ENCODE data around the gene FAM107B.

DNA sequence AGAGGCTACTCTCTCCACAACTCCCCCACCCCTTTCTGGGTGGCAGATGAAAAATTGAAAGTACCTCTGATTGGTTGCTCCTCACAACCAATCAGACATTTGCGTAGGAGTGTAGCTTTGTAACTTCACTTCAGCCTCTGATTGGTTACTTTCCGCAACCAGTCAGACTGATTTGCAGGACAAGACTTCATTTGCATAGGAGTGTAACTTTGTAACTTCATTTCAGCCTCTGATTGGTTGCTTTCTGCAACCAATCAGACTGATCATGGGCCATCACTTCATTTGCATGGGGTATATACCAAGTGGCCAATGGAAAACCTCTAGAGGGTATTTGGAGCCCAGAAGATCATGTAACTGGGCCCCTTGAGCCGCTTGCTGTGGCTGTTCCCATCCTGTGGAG is 37.6 kb upstream of the FAM107B start:
- no peak for TF ChIP-seq EZH2 (IDR thresholded peaks at IDR 0.05; ENCODE audit: low read depth)
- TF ChIP-seq, protein P1, sequence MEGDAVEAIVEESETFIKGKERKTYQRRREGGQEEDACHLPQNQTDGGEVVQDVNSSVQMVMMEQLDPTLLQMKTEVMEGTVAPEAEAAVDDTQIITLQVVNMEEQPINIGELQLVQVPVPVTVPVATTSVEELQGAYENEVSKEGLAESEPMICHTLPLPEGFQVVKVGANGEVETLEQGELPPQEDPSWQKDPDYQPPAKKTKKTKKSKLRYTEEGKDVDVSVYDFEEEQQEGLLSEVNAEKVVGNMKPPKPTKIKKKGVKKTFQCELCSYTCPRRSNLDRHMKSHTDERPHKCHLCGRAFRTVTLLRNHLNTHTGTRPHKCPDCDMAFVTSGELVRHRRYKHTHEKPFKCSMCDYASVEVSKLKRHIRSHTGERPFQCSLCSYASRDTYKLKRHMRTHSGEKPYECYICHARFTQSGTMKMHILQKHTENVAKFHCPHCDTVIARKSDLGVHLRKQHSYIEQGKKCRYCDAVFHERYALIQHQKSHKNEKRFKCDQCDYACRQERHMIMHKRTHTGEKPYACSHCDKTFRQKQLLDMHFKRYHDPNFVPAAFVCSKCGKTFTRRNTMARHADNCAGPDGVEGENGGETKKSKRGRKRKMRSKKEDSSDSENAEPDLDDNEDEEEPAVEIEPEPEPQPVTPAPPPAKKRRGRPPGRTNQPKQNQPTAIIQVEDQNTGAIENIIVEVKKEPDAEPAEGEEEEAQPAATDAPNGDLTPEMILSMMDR (conservative IDR thresholded peaks at IDR 0.05), result no peak

Measured in PC-9 (cell line).